ENCODE results near the gene ANO7.

- TF ChIP-seq POLR2A (IDR thresholded peaks at IDR 0.05) (no peak), CTCF (IDR thresholded peaks at IDR 0.05) (no peak)
Measured at GRCh38 chr2:241211276-241211675, 22.8 kb downstream of the ANO7 start.
